Neuronal stem cell (in vitro differentiated cells): ENCODE measurements around the gene CCDC149.

ENCODE experiments used
- DNase-seq: peaks from one replicate; pipeline ENCODE4 v3.0.0-alpha.2; 2013; ENCODE audit warnings: low spot score
- H2AFZ ChIP-seq: one replicate; pipeline ENCODE4 v1.6.1; 2013; ENCODE audit warnings: mild to moderate bottlenecking, low read length, inconsistent platforms
- H2AK5ac ChIP-seq: 2 replicates; pipeline ENCODE4 v1.6.1; 2013; ENCODE audit warnings: low read depth, mild to moderate bottlenecking, inconsistent platforms, low read length, moderate library complexity, mixed read lengths
- H2BK120ac ChIP-seq: 2 replicates; pipeline ENCODE4 v1.6.1; 2013; ENCODE audit warnings: low read depth, mild to moderate bottlenecking, inconsistent platforms, low read length, moderate library complexity, mixed read lengths
- H2BK12ac ChIP-seq: one replicate; pipeline ENCODE4 v1.6.1; 2013; ENCODE audit warnings: low read length, inconsistent platforms
- H2BK15ac ChIP-seq: 2 replicates; pipeline ENCODE4 v1.6.1; 2013; ENCODE audit warnings: mild to moderate bottlenecking, low read length, inconsistent platforms, mixed read lengths
- H2BK5ac ChIP-seq: one replicate; pipeline ENCODE4 v1.6.1; 2013; ENCODE audit warnings: inconsistent platforms, mild to moderate bottlenecking, low read length, moderate library complexity
- H3K14ac ChIP-seq: one replicate; pipeline ENCODE4 v1.6.1; 2013; ENCODE audit warnings: low read length, inconsistent platforms
- H3K18ac ChIP-seq: 2 replicates; pipeline ENCODE4 v1.6.1; 2013; ENCODE audit warnings: low read length, inconsistent platforms
- H3K23ac ChIP-seq: 2 replicates; pipeline ENCODE4 v1.6.1; 2013; ENCODE audit warnings: low read depth, mild to moderate bottlenecking, mixed read lengths, low read length, inconsistent platforms; ENCODE audit not compliant: poor library complexity
- H3K27ac ChIP-seq: replicated peaks from 3 replicates; pipeline ENCODE4 v1.5.1; 2013; ENCODE audit warnings: low read length, inconsistent platforms
- H3K27me3 ChIP-seq, 3 experiments: 2 replicates each; pipeline ENCODE4 v1.6.1; 2013; ENCODE audit warnings: low read length in 3 of 3, mild to moderate bottlenecking in 2 of 3, inconsistent platforms in 1 of 3, low read depth in 1 of 3, mixed read lengths in 1 of 3, moderate library complexity in 1 of 3; ENCODE audit not compliant: control insufficient read depth in 3 of 3, insufficient read depth in 3 of 3
- H3K36me3 ChIP-seq, 2 donors: replicated peaks in 1 of 2; 2 replicates each; pipeline ENCODE4 v1.6.1; 2013; ENCODE audit warnings: low read length in 2 of 2; ENCODE audit not compliant: control insufficient read depth in 2 of 2, insufficient read depth in 2 of 2
- H3K4ac ChIP-seq: 2 replicates; pipeline ENCODE4 v1.6.1; 2013; ENCODE audit warnings: inconsistent platforms, mild to moderate bottlenecking, low read length, moderate library complexity
- H3K4me1 ChIP-seq, 2 donors: 1 replicate in 1 of 2; 2 replicates in 1 of 2; pipeline ENCODE4 v1.6.1; 2013; ENCODE audit warnings: low read length in 2 of 2, low read depth in 1 of 2; ENCODE audit not compliant: control insufficient read depth in 2 of 2, insufficient read depth in 1 of 2
- H3K4me2 ChIP-seq: one replicate; pipeline ENCODE4 v1.6.1; 2013; ENCODE audit warnings: mild to moderate bottlenecking, low read length, inconsistent platforms; ENCODE audit not compliant: insufficient read depth, poor library complexity, severe bottlenecking
- H3K4me3 ChIP-seq, 2 donors: 2 replicates each; pipeline ENCODE4 v1.5.1; 2013; ENCODE audit warnings: low read length in 2 of 2, mild to moderate bottlenecking in 2 of 2, inconsistent platforms in 1 of 2, moderate library complexity in 1 of 2
- H3K79me1 ChIP-seq: one replicate; pipeline ENCODE4 v1.6.1; 2013; ENCODE audit warnings: low read depth, mild to moderate bottlenecking, inconsistent platforms, low read length, moderate library complexity
- H3K9ac ChIP-seq: one replicate; pipeline ENCODE4 v1.6.1; 2013; ENCODE audit warnings: mild to moderate bottlenecking, low read depth, low read length, inconsistent platforms; ENCODE audit not compliant: poor library complexity
- H3K9me3 ChIP-seq, 2 donors: replicated peaks in 1 of 2; 2 replicates each; pipeline versions ENCODE3 to v1.6.1; 2013; ENCODE audit warnings: low read length in 2 of 2, mild to moderate bottlenecking in 2 of 2, inconsistent platforms in 1 of 2, low read depth in 1 of 2, mixed read lengths in 1 of 2, moderate library complexity in 1 of 2; ENCODE audit not compliant: control insufficient read depth in 2 of 2, insufficient read depth in 1 of 2
- H4K8ac ChIP-seq: one replicate; pipeline ENCODE4 v1.6.1; 2013; ENCODE audit warnings: low read depth, mild to moderate bottlenecking, inconsistent platforms, low read length, moderate library complexity
- H4K91ac ChIP-seq: one replicate; pipeline ENCODE4 v1.6.1; 2013; ENCODE audit warnings: low read length, low read depth, mild to moderate bottlenecking, inconsistent platforms; ENCODE audit not compliant: poor library complexity
- WGBS, 2 donors: extraction: QIAGEN DNeasy Blood & Tissue Kit; methylation state at CpG; one replicate each; pipeline ENCODE4 v1.1.7; 2013; ENCODE audit warnings: missing lambda C conversion rate in 2 of 2, mixed read lengths in 1 of 2; ENCODE audit not compliant: insufficient read length in 2 of 2, insufficient replicate concordance in 1 of 2; ENCODE audit errors: extremely low coverage in 2 of 2; 5-methylcytosine and 5-hydroxymethylcytosine counted together

CCDC149 gene

GRCh38 chr4:24894243-24894642, 18.6 kb downstream of the CCDC149 start:
- H3K4me1 ChIP-seq: no peaks in the 10 kb centered on the region
- DNase-seq: no peak
- H2BK12ac ChIP-seq: no peak overlapping the region
- no peak overlapping the region for H3K9ac ChIP-seq
- no CpG with 5 or more reads among the region's 1 CpG for WGBS, 2 donors
- H3K4me2 ChIP-seq: no peak overlapping the region
- no peaks in the 10 kb centered on the region for H3K36me3 ChIP-seq
- no peak overlapping the region for H2BK120ac ChIP-seq
- no peak overlapping the region for H2AK5ac ChIP-seq
- no peak overlapping the region for H3K27ac ChIP-seq
- no peak overlapping the region for H3K18ac ChIP-seq
- no peak overlapping the region for H2AFZ ChIP-seq
- H4K91ac ChIP-seq: no peak overlapping the region
- H3K4me3 ChIP-seq: no peak overlapping the region
- H3K27me3 ChIP-seq: no peaks in the 10 kb centered on the region
- no peak overlapping the region for H2BK15ac ChIP-seq
- no peaks in the 10 kb centered on the region for H3K9me3 ChIP-seq
- no peaks in the 10 kb centered on the region for H3K79me1 ChIP-seq
- H3K14ac ChIP-seq: no peak overlapping the region
- H4K8ac ChIP-seq: no peak overlapping the region
- H2BK5ac ChIP-seq: no peak overlapping the region
- H3K23ac ChIP-seq: no peak overlapping the region
- no peak overlapping the region for H3K4ac ChIP-seq

- no peaks in the 10 kb centered on the region for H3K9me3 ChIP-seq
- no peak overlapping the region for H3K9ac ChIP-seq
- no peak overlapping the region for H2BK15ac ChIP-seq
- no peak overlapping the region for H2AFZ ChIP-seq
- WGBS, 2 donors: no CpG with 5 or more reads among the region's 2 CpGs
- no peak overlapping the region for H3K23ac ChIP-seq
- H2BK120ac ChIP-seq: no peak overlapping the region
- H4K8ac ChIP-seq: no peak overlapping the region
- no peak overlapping the region for H2BK5ac ChIP-seq
- H3K4ac ChIP-seq: no peak overlapping the region
- no peak overlapping the region for H3K4me3 ChIP-seq
- no peak overlapping the region for H4K91ac ChIP-seq
- H3K14ac ChIP-seq: no peak overlapping the region
- no peak for DNase-seq
- H2BK12ac ChIP-seq: no peak overlapping the region
- H3K18ac ChIP-seq: no peak overlapping the region
- no peaks in the 10 kb centered on the region for H3K27me3 ChIP-seq
- H3K4me2 ChIP-seq: no peak overlapping the region
- no peaks in the 10 kb centered on the region for H3K79me1 ChIP-seq
- no peaks in the 10 kb centered on the region for H3K4me1 ChIP-seq
- H3K36me3 ChIP-seq: no peaks in the 10 kb centered on the region
- H2AK5ac ChIP-seq: no peak overlapping the region
- no peak overlapping the region for H3K27ac ChIP-seq
These were observed 20.1 kb downstream of the CCDC149 start for GRCh38 chr4:24892778-24893177.

- Histone ChIP-seq H3K9me3 (no peaks in the 10 kb centered on the region), H4K91ac (no peak overlapping the region), H3K14ac (no peak overlapping the region), H3K27ac (no peak overlapping the region), H3K4me2 (no peak overlapping the region), H3K18ac (no peak overlapping the region), H3K4me1 (no peaks in the 10 kb centered on the region), H4K8ac (no peak overlapping the region), H3K4ac (no peak overlapping the region), H2AFZ (no peak overlapping the region), H3K4me3 (no peak overlapping the region), H3K23ac (no peak overlapping the region), H3K79me1 (no peaks in the 10 kb centered on the region), H3K27me3 (no peaks in the 10 kb centered on the region), H2AK5ac (no peak overlapping the region), H2BK120ac (no peak overlapping the region), H2BK12ac (no peak overlapping the region), H3K9ac (no peak overlapping the region), H2BK5ac (no peak overlapping the region), H3K36me3 (no peaks in the 10 kb centered on the region), H2BK15ac (no peak overlapping the region)
- no CpG with 5 or more reads among the region's 2 CpGs for WGBS, 2 donors
- DNase-seq: no peak
These were observed 20.6 kb downstream of the CCDC149 start for GRCh38 chr4:24892278-24892677.

- Histone ChIP-seq H2AFZ (no peak overlapping the region), H3K9me3 (no peaks in the 10 kb centered on the region), H3K4me1 (no peaks in the 10 kb centered on the region), H3K79me1 (no peaks in the 10 kb centered on the region), H3K4ac (no peak overlapping the region), H3K4me2 (no peak overlapping the region), H3K9ac (no peak overlapping the region), H2AK5ac (no peak overlapping the region), H2BK15ac (no peak overlapping the region), H4K8ac (no peak overlapping the region), H2BK12ac (no peak overlapping the region), H3K36me3 (no peaks in the 10 kb centered on the region), H2BK120ac (no peak overlapping the region), H2BK5ac (no peak overlapping the region), H3K4me3 (no peak overlapping the region), H3K23ac (no peak overlapping the region), H3K27ac (no peak overlapping the region), H4K91ac (no peak overlapping the region), H3K27me3 (no peaks in the 10 kb centered on the region), H3K14ac (no peak overlapping the region), H3K18ac (no peak overlapping the region)
- no peak for DNase-seq
- no CpG with 5 or more reads among the region's 6 CpGs for WGBS, 2 donors
These were observed 22.2 kb downstream of the CCDC149 start for GRCh38 chr4:24890561-24891126.
